Measurements from ENCODE around the gene ZNF337. TPM values are rescaled to one million over a fixed set of nuclear protein-coding genes. Genes with fewer than 3 reads are reported as not detected.
A peak's percentile ranks its signal among the peaks of the same experiment; 100 is the strongest.
"Not testable (repeated sequence)": the region's sequence is repeated elsewhere in the genome, so short reads cannot be mapped to it uniquely, and the experiment has no call there.

The ZNF337 gene
- total and polyA plus RNA-seq, 10 of the 15 experiments (the other 5 are each of a cell fraction or from before 2014, with no cell fraction given), result 0.60 to 16.8 (median 9.1) TPM

GRCh38 chr20:25685276-25686080 lies 11.2 kb downstream of the ZNF337 start:
- H4K20me1 ChIP-seq (ENCODE audit: control insufficient read depth, insufficient read depth), result no peaks in the 10 kb centered on the region
- intact Hi-C loops (cut with micrococcal nuclease; ENCODE audit: unreplicated experiment) (no loop called here), in situ Hi-C loops (cut with MboI) (no loop called here)
- no peak overlapping the region for H3K4me3 ChIP-seq
- ChIA-PET SMC1A (ENCODE audit: uncharacterized antibody, unreplicated experiment) (no interaction called here), RAD21 (ENCODE audit: unreplicated experiment) (no interaction called here), POLR2A (no interaction called here), CTCF (no interaction called here)
- WGBS (ENCODE audit: insufficient coverage, insufficient replicate concordance, low lambda C conversion rate, missing lambda C conversion rate), result 50% methylated on average over 9 of the region's 9 CpGs
- H3K4me1 ChIP-seq (ENCODE audit: control insufficient read depth, insufficient read depth, low read length), result peaks cover 7% of the 10 kb centered on the region
- no peak overlapping the region; the same call in 1 of the 2 replicates for H3K9ac ChIP-seq (ENCODE audit: control insufficient read depth, insufficient read depth, low read length)
- H2AFZ ChIP-seq (ENCODE audit: control insufficient read depth, low read depth, low read length), result no peak overlapping the region
- H3K4me2 ChIP-seq (ENCODE audit: control insufficient read depth, insufficient read depth), result no peak overlapping the region
- no peak overlapping the region for H3K27ac ChIP-seq (ENCODE audit: control insufficient read depth, insufficient read depth)
- peaks cover 0 to 5% of the 10 kb centered on the region in 2 experiments; a peak in 2 of 4 replicates for H3K36me3 ChIP-seq (ENCODE audit: control insufficient read depth in 2 of 2, insufficient read depth in 2 of 2, low read length in 1 of 2)
- no peak for FAIRE-seq
- TF ChIP-seq BRCA1 (IDR thresholded peaks at IDR 0.05; ENCODE audit: low read depth, low read length) (no peak), RAD21 (IDR thresholded peaks at IDR 0.05; ENCODE audit: insufficient read depth, low read depth, low read length) (peak; percentile 34), RAD51 (IDR thresholded peaks at IDR 0.05) (no peak), SMC3 (IDR thresholded peaks at IDR 0.05; ENCODE audit: borderline replicate concordance, low read length) (peak; percentile 20; the same call in 1 of the 2 replicates), MEF2B (IDR thresholded peaks at IDR 0.05; ENCODE audit: partially characterized antibody, poor library complexity, severe bottlenecking) (peak; percentile 64), TCF12 (IDR thresholded peaks at IDR 0.05; ENCODE audit: low read depth, low read length) (0 out of 2 replicates have a peak, but pooled peaks have one; percentile 35), CTCF (IDR thresholded peaks at IDR 0.05 in 2 of 3, conservative IDR thresholded peaks at IDR 0.05 in 1 of 3; ENCODE audit: control insufficient read depth in 2 of 3, extremely low read depth in 1 of 3, insufficient read depth in 1 of 3, low read depth in 3 of 3, low read length in 3 of 3) (peak; percentile 10 to 22 (median 21); a peak in 3 of 6 replicates)
- H3K9me3 ChIP-seq (replicated peaks; ENCODE audit: control insufficient read depth, insufficient read depth, low read length), result no peaks in the 10 kb centered on the region; the same call in 2 of the 3 replicates
- DNase-seq (ENCODE audit: low read depth, low spot score), result peak; percentile 11
- H3K79me2 ChIP-seq (ENCODE audit: control insufficient read depth, insufficient read depth, low read length), result no peaks in the 10 kb centered on the region
- no TSS peak for BruUV-seq (replicated peaks)
- peak; percentile 94 for ATAC-seq
- no peaks in the 10 kb centered on the region for H3K27me3 ChIP-seq (replicated peaks in 1 of 2; ENCODE audit: control insufficient read depth in 2 of 2, insufficient read depth in 2 of 2, low read length in 1 of 2)

GRCh38 chr20:25683826-25684225 lies 12.8 kb downstream of the ZNF337 start:
- FAIRE-seq; H3K4me1 ChIP-seq (ENCODE audit: control insufficient read depth, insufficient read depth, low read length); H3K27ac ChIP-seq (ENCODE audit: control insufficient read depth, insufficient read depth); POLR2A ChIA-PET; ATAC-seq; H3K27me3 ChIP-seq (replicated peaks in 1 of 2; ENCODE audit: control insufficient read depth in 2 of 2, insufficient read depth in 2 of 2, low read length in 1 of 2); SMC1A ChIA-PET (ENCODE audit: uncharacterized antibody, unreplicated experiment); H3K9ac ChIP-seq (ENCODE audit: control insufficient read depth, insufficient read depth, low read length); H3K9me3 ChIP-seq (replicated peaks; ENCODE audit: control insufficient read depth, insufficient read depth, low read length); H3K79me2 ChIP-seq (ENCODE audit: control insufficient read depth, insufficient read depth, low read length); intact Hi-C loops (cut with micrococcal nuclease; ENCODE audit: unreplicated experiment); CTCF ChIA-PET; DNase-seq (ENCODE audit: low read depth, low spot score); BruUV-seq (replicated peaks); RAD21 ChIA-PET (ENCODE audit: unreplicated experiment); in situ Hi-C loops (cut with MboI); H2AFZ ChIP-seq (ENCODE audit: control insufficient read depth, low read depth, low read length); H3K36me3 ChIP-seq (ENCODE audit: control insufficient read depth in 2 of 2, insufficient read depth in 2 of 2, low read length in 1 of 2); H3K4me2 ChIP-seq (ENCODE audit: control insufficient read depth, insufficient read depth); H3K4me3 ChIP-seq; H4K20me1 ChIP-seq (ENCODE audit: control insufficient read depth, insufficient read depth): not testable (repeated sequence)
- 72% methylated on average over 3 of the region's 3 CpGs for WGBS (ENCODE audit: insufficient coverage, insufficient replicate concordance, low lambda C conversion rate, missing lambda C conversion rate)
